Stimulated activated CD4-positive, alpha-beta T cell treated with anti-CD3 and anti-CD28 coated beads, Interleukin-1b, Interleukin-23, amount 100 ng/mL, for 24 hours (primary cell): Measurements from ENCODE around the gene ITPR2.

Experiments
- DNase-seq, 4 experiments: peaks; one replicate each; pipeline ENCODE4 v3.0.0-alpha.2; 2020; ENCODE audit warnings: low read depth in 4 of 4, low spot score in 1 of 4

The ITPR2 gene

GRCh38 chr12:26825459-26826016 is 7.5 kb downstream of the ITPR2 start:
- DNase-seq: no peak

- no peak for DNase-seq
Observed at GRCh38 chr12:26823390-26823789, 9.6 kb downstream of the ITPR2 start.

DNA sequence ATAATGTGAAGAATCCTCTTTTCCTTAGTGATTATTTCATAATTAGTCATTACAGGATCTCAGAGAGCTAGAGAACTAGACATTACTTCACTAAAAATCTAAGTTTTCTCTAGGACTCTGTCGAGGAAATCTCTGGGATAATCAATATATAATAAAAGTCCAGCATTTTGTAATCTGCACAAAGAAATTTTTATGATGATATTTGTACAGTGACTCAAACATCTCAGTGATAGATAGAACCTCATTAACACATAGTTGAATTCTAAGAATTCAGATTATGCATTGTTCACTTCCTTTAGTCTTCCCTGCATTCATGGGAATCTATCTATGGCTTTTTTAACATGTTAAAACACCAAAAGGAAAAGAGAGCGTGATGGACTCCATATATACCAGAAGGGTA is 11.0 kb downstream of the ITPR2 start:
- DNase-seq: no peak

DNA sequence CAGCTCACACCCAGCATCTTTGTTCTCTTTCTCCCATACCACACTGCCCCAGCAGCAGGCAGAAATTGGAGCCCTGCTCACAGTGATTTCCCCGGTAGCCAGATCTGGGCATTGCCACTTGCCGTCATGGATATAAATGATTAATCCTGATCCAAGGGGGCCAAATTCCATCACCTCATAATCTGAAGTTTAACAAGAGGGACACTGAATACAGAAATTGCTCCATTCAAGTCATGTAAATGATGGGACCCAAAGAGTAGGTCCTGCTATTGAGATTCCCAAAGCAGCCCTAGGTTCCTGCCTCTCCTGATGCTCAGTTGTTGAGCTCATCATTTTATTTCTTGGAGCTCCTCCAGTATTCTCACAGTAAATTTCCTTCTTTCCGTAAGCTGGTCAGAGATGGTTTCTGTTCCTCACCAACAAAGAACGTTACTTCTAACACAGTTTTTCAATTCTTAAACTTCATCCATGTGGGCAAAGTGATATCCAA is 11.7 kb downstream of the ITPR2 start:
- DNase-seq: no peak

GRCh38 chr12:26818636-26819035 is 14.4 kb downstream of the ITPR2 start:
- DNase-seq: no peak

- no peak for DNase-seq
Observed at GRCh38 chr12:26818201-26818600, 14.8 kb downstream of the ITPR2 start.

DNA sequence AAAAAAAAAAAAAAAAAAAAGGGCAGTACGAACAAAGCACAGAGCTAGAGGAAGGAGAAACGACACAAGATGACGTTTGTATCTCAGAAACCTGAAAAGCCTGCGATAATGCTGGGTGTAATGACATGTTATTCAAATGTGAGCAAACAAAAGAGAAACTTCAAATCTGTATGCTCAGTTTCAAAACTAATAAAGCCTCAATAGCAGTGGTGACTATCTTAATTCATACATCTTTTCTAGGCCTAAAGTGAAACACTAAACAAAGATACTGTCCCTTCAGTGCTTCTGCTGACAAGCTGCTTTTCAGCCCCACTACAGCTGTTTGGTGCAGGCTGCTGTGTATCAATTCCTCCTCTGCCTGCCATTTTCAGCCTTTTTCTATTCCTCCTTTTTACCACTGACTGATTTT is 15.8 kb downstream of the ITPR2 start:
- DNase-seq: no peak

DNA sequence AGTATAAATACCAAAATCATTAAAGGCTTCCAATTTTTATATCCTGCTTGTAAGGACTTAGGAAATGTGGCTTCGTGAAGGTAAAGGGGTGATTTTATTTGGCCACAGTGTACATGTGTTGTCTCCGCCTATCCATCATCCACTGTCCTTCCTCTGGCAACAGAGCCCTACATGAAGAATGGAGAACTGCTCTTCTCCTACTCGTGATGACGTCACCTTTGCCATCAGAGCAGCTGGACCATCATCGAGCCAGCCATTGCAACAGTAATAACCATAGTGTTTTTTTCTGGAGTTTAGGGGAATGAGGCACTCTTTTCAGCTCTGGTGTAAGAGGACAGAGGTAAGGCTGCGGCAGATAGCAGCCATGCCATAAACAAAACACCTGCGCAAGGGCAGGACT is 19.2 kb downstream of the ITPR2 start:
- DNase-seq: no peak

DNA sequence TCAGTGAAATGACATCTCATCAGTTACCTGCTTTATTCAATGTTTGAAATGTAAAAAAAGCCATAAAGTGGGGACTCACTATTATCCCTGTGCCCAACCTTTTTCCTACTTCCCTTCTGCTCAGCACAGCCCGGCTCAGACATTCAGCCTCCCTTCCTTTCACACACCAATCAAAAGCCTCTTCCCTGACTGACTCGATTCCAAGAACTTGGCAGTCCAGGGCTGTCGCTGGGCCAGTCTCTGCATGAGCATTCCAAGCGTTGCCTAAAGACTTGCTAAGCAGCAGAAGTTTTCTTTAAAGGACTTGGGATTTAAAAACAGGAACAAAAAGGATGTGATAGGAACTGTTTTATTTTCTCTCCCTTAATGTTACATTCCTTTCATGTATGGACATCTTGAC is 22.7 kb downstream of the ITPR2 start:
- no peak for DNase-seq

DNA sequence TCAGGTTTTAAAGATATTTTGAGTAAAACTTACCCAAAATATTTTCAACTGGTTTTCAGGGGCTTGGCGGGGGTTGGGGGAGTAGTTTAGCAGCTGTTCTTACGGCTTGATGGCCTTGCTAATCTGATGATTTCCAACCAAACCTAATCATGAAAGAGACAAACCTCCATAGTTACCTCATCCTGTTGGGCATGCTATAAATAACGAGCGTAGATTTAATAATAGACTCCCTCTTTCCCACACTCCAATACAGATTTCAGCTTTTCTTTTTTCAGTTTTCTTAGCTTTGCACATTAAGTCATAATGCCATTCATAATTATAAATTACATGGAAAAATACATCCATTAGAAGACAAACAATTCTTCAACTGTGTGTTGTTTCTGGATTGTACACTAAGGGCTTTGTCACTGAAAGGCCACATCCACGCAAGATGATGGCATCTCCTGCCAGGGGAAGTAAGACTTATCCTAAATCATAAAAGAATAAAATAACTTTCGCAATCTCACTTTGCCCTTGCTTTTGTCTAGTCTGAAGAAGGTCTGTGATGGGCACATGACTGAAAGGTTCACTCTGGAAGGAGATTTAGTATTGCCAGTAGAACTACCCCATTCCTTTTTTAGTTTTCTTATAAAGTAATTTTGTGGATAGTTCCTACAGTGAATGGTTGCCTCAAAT is 23.2 kb downstream of the ITPR2 start:
- no peak for DNase-seq

GRCh38 chr12:26808766-26809476 is 24.1 kb downstream of the ITPR2 start:
- no peak for DNase-seq

- DNase-seq: no peak
Observed at GRCh38 chr12:26807292-26807691, 25.7 kb downstream of the ITPR2 start.

- no peak for DNase-seq
Observed at GRCh38 chr12:26806556-26806955, 26.4 kb downstream of the ITPR2 start.

DNA sequence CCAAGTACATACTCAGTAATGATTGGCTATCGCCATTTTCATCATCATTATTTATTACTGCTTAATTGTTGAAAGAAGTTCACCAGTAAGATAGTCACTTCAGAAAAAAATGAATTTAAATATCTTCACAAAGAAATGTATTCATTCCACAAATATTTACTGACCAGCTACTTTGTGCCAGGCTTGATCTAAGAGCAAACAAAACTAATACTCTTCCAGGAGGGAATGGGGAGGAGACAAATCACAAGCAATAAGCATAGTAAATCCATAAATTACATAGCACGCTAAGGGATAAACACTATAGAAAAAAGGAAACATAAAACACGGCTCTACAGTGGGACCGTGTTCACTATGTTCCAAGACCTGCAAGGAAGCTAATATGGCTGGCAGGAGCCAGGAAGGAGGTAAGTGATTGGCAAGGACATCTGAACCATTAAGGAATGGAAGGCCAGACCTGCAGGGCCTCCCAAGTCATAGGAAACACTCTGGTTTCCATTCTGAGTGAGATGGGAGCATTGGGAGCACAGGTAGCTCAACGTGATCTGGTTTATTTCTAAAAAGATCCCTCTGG is 27.5 kb downstream of the ITPR2 start:
- DNase-seq: no peak

DNA sequence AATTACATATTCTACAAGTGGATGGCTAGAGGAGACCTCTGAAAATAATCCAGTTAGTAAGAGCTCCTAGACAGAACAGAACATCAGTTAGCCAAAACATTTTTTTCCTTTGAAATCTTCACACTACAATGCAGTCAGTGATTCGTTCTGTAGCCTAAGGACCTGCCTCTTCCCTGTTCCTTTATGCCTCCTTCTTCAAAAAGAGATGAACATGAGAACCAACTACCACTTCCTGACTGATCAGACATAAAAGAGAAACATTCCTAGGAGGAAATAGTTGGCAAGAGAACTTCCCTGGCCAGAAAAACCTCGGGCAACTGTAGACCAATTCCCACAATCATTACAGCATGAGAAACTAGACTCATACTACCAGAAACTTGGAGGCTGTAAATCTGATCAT is 29.4 kb downstream of the ITPR2 start:
- no peak for DNase-seq

DNA sequence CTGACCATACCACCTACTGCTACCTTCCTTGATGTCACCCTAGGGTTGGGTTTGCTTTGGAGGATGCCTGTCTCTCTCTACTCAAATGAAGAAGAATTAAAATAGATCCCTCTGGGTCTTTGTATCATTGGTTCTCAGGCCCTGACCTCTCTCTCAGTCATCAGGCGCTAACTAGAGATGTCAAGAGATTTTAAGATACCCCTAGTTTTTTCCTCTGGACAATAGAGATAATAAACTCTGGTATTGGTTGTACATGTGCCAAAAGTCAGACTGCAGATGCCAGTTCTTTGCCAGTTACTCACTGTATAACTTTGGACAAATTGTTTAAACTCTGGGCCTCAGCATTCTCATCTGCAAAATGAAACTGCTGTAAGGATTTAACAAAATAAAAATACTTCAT is 31.5 kb downstream of the ITPR2 start:
- no peak for DNase-seq

- DNase-seq: no peak
Observed at GRCh38 chr12:26800858-26801257, 32.1 kb downstream of the ITPR2 start.

DNA sequence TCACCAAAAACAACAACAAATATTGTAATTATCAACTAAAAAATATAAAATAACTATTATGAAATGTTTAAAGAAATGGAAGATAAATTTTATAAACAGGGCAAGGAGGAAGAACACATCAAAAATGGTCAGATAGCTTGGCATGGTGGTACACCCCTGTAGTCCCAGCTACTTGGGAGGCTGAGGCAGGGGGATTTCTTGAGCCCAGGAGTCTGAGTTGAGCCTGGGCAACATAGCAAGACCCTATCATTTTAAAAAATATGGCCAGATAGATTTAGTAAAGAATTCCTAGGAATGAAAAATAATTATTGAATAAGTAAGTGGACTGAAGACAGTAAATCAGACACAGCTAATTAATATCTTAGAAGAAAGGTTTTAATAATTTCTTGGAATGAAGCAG is 32.6 kb downstream of the ITPR2 start:
- DNase-seq: no peak

DNA sequence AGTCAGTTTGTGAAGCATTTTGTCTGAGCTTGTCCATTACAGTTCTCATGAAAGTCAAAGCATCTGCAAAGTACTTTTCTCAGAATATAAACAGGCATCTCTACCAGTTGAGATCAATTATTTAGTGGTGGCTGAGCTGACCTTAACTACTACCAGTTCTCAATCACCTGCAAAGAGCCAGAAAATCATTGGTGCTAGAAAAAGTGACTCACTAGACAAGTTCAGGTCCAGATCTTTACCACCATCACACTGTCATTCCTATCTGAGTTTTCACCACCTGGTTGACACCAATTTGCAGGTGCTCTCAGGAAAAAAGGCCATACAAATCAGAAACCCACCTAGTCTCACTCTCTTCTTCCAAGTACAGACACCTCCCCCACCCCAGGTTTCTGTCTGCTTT is 33.3 kb downstream of the ITPR2 start:
- DNase-seq: no peak

GRCh38 chr12:26798640-26799039 is 34.4 kb downstream of the ITPR2 start:
- no peak for DNase-seq

DNA sequence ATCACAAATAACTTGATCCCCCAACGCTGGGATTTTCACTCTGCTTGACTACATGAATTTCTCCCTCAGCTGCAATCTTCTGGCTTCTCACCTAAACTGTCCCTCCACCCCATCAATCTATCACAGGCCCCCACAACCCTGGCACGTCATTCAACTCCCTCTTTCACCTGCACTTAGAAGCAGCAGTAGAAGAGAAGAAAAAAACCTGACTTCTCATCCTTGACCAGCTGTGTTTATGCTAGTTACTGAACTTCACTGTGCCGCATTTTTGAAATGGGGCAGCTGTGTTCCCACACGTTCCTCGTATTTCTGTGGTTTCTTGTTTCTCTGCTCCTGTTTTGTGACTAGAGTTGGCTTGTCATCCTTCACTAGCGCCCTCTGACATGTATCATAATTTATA is 35.0 kb downstream of the ITPR2 start:
- no peak for DNase-seq

GRCh38 chr12:26795910-26796309 is 37.1 kb downstream of the ITPR2 start:
- no peak for DNase-seq
